ENCODE measurements around the gene CEPT1.

GRCh38 chr1:111145963-111146768 is 6.1 kb downstream of the CEPT1 start:
- TF ChIP-seq CTCF (IDR thresholded peaks at IDR 0.05), result no peak
- no peak for TF ChIP-seq POLR2A (IDR thresholded peaks at IDR 0.05)
